GM23338 (cell line): ENCODE data around the gene C3orf70.

Source experiments
- CTCF ChIP-seq, 2 experiments: fragments of 200-600 bp in 1 of 2; sonication (generic) in 1 of 2; conservative IDR thresholded peaks; 2 replicates each; pipeline versions ENCODE4 v1.5.1 to v1.6.1; 2016 to 2017; ENCODE audit warnings: antibody characterized with exemption in 2 of 2, low read depth in 2 of 2, mild to moderate bottlenecking in 2 of 2, moderate library complexity in 1 of 2
- EZH2 ChIP-seq: fragments of 200-600 bp; sonication (generic); IDR thresholded peaks from one replicate; pipeline ENCODE4 v1.8.0; 2017; ENCODE audit warnings: antibody characterized with exemption, mild to moderate bottlenecking, low read depth; ENCODE audit not compliant: unreplicated experiment
- EZH2phosphoT487 ChIP-seq: fragments of 200-600 bp; sonication (generic); IDR thresholded peaks from one replicate; pipeline ENCODE4 v1.8.1; 2018; ENCODE audit warnings: antibody characterized with exemption; ENCODE audit not compliant: unreplicated experiment
- JUNB ChIP-seq: IDR thresholded peaks from one replicate; pipeline ENCODE4 v1.6.1; 2016; ENCODE audit warnings: antibody characterized with exemption; ENCODE audit not compliant: unreplicated experiment
- NANOG ChIP-seq: IDR thresholded peaks from 2 replicates; pipeline ENCODE4 v1.6.1; 2016; ENCODE audit warnings: antibody characterized with exemption, borderline replicate concordance
- POLR2AphosphoS5 ChIP-seq: IDR thresholded peaks from 2 replicates; pipeline ENCODE4 v1.6.1; 2016; ENCODE audit warnings: antibody characterized with exemption, low read depth
- REST ChIP-seq: IDR thresholded peaks from one replicate; pipeline ENCODE4 v1.6.1; 2018; ENCODE audit warnings: antibody characterized with exemption; ENCODE audit not compliant: unreplicated experiment
- ZNF462 ChIP-seq: fragments of 250-450 bp; sonication (Bioruptor Pico); IDR thresholded peaks from 2 replicates; pipeline ENCODE4 v1.5.0; 2020; ENCODE audit warnings: mild to moderate bottlenecking, moderate library complexity

- no peak for TF ChIP-seq CTCF (conservative IDR thresholded peaks at IDR 0.05; ENCODE audit: low read depth in 2 of 2)
- no peak for TF ChIP-seq JUNB
- TF ChIP-seq ZNF462 = no peak
- no peak for TF ChIP-seq NANOG
- no peak for TF ChIP-seq EZH2phosphoT487
- TF ChIP-seq EZH2 = no peak
- no peak for TF ChIP-seq POLR2AphosphoS5
- TF ChIP-seq REST = no peak
These were observed 58.2 kb downstream of the C3orf70 start for GRCh38 chr3:185094697-185095096.
